ENCODE measurements around the gene NUDT19. TPM values are rescaled to one million over a fixed set of nuclear protein-coding genes. Genes with fewer than 3 reads are reported as not detected.
"Not testable (repeated sequence)": the region's sequence is repeated elsewhere in the genome, so short reads cannot be mapped to it uniquely, and the experiment has no call there.

NUDT19 gene
- total RNA-seq, 4 donors from 2014 or later = 28.8 to 34.8 (median 29.2) TPM

- no peak overlapping the region for H3K27ac ChIP-seq
- no peak for DNase-seq
- H3K4me1 ChIP-seq = no peaks in the 10 kb centered on the region
- in situ Hi-C loops (cut with MboI; ENCODE audit: low sequenced_read_pairs in 4 of 4) (no loop called here), intact Hi-C loops (cut with DNase I; ENCODE audit: low total_unique reads) (no loop called here)
- H3K9me3 ChIP-seq = no peaks in the 10 kb centered on the region
- peaks cover 0 to 4% (median 0%) of the 10 kb centered on the region in 3 donors for H3K27me3 ChIP-seq
- ATAC-seq = no peak
- no peak overlapping the region for H3K4me3 ChIP-seq
- TF ChIP-seq CTCF (IDR thresholded peaks at IDR 0.05 in 4 of 5, conservative IDR thresholded peaks at IDR 0.05 in 1 of 5) (no peak), POLR2A (IDR thresholded peaks at IDR 0.05) (no peak)
- H3K36me3 ChIP-seq = no peaks in the 10 kb centered on the region
Measured at GRCh38 chr19:32744555-32745325, 53.1 kb downstream of the NUDT19 start.

- not testable (repeated sequence) for ATAC-seq, H3K27ac ChIP-seq
Measured at GRCh38 chr19:32745594-32746251, 54.1 kb downstream of the NUDT19 start.

GRCh38 chr19:32746631-32747196 is 55.1 kb downstream of the NUDT19 start:
- H3K4me3 ChIP-seq; H3K9me3 ChIP-seq; ATAC-seq; intact Hi-C loops (cut with DNase I; ENCODE audit: low total_unique reads); DNase-seq; H3K4me1 ChIP-seq; H3K27me3 ChIP-seq; H3K36me3 ChIP-seq; H3K27ac ChIP-seq; in situ Hi-C loops (cut with MboI; ENCODE audit: low sequenced_read_pairs in 4 of 4): not testable (repeated sequence)

More at GRCh38 chr19:32745594-32746251, 54.1 kb downstream of the NUDT19 start:
- H3K36me3 ChIP-seq; in situ Hi-C loops (cut with MboI; ENCODE audit: low sequenced_read_pairs in 4 of 4); H3K4me1 ChIP-seq; DNase-seq; H3K27me3 ChIP-seq; intact Hi-C loops (cut with DNase I; ENCODE audit: low total_unique reads); H3K9me3 ChIP-seq; H3K4me3 ChIP-seq: not testable (repeated sequence)

GRCh38 chr19:32748497-32748896 is 56.9 kb downstream of the NUDT19 start:
- Histone ChIP-seq H3K9me3 (no peaks in the 10 kb centered on the region), H3K27me3 (peaks cover 0 to 4% (median 0%) of the 10 kb centered on the region in 3 donors), H3K27ac (no peak overlapping the region), H3K4me1 (no peaks in the 10 kb centered on the region), H3K36me3 (no peaks in the 10 kb centered on the region), H3K4me3 (no peak overlapping the region)
- in situ Hi-C loops (cut with MboI; ENCODE audit: low sequenced_read_pairs in 4 of 4) = no loop called here
- ATAC-seq (no peak), DNase-seq (no peak)
- TF ChIP-seq POLR2A (IDR thresholded peaks at IDR 0.05) (no peak), CTCF (IDR thresholded peaks at IDR 0.05 in 4 of 5, conservative IDR thresholded peaks at IDR 0.05 in 1 of 5) (no peak)
- intact Hi-C loops (cut with DNase I; ENCODE audit: low total_unique reads) = no loop called here

- DNase-seq (no peak), ATAC-seq (no peak)
- H3K4me3 ChIP-seq = no peak overlapping the region
- intact Hi-C loops (cut with DNase I; ENCODE audit: low total_unique reads) = no loop called here
- H3K27ac ChIP-seq = no peak overlapping the region
- H3K9me3 ChIP-seq = no peaks in the 10 kb centered on the region
- H3K4me1 ChIP-seq = no peaks in the 10 kb centered on the region
- peaks cover 0 to 4% (median 0%) of the 10 kb centered on the region in 3 donors for H3K27me3 ChIP-seq
- TF ChIP-seq CTCF (IDR thresholded peaks at IDR 0.05 in 4 of 5, conservative IDR thresholded peaks at IDR 0.05 in 1 of 5) = no peak
- no peak for TF ChIP-seq POLR2A (IDR thresholded peaks at IDR 0.05)
- in situ Hi-C loops (cut with MboI; ENCODE audit: low sequenced_read_pairs in 4 of 4) = no loop called here
- no peaks in the 10 kb centered on the region for H3K36me3 ChIP-seq
Measured at GRCh38 chr19:32748948-32749347, 57.3 kb downstream of the NUDT19 start.
